ENCODE measurements around the gene TRPM2.

GRCh38 chr21:44395260-44395659 is 41.8 kb downstream of the TRPM2 start:
- TF ChIP-seq CTCF (conservative IDR thresholded peaks at IDR 0.05) (no peak), ZFX (IDR thresholded peaks at IDR 0.05) (no peak)

Data from C4-2B (cell line).